Liver (tissue), 9 donors: ENCODE measurements around the gene CDCA4. TPM values are rescaled to one million over a fixed set of nuclear protein-coding genes. Genes with fewer than 3 reads are reported as not detected.

Source experiments
- DNase-seq: peaks from one replicate; pipeline ENCODE4 v3.0.0-alpha.2; 2017; ENCODE audit warnings: low spot score
- H3K27ac ChIP-seq, 2 donors: one replicate each; pipeline ENCODE4 v1.7.0; 2013; ENCODE audit warnings: inconsistent platforms in 2 of 2, low read length in 2 of 2, control low read depth in 1 of 2, low read depth in 1 of 2, mild to moderate bottlenecking in 1 of 2
- H3K27me3 ChIP-seq, 4 donors: one replicate each; pipeline versions ENCODE4 v1.6.1 to v1.7.0; 2013; ENCODE audit warnings: low read length in 3 of 4, inconsistent platforms in 1 of 4, mild to moderate bottlenecking in 1 of 4, moderate library complexity in 1 of 4; ENCODE audit not compliant: control insufficient read depth in 4 of 4, insufficient read depth in 4 of 4
- H3K36me3 ChIP-seq, 4 donors: one replicate each; pipeline versions ENCODE4 v1.6.1 to v1.7.0; 2013; ENCODE audit warnings: low read length in 3 of 4, mild to moderate bottlenecking in 3 of 4, low read depth in 1 of 4, moderate library complexity in 1 of 4; ENCODE audit not compliant: control insufficient read depth in 4 of 4, insufficient read depth in 3 of 4
- H3K4me1 ChIP-seq, 4 donors: one replicate each; pipeline versions ENCODE4 v1.6.1 to v1.7.0; 2013; ENCODE audit warnings: low read length in 3 of 4, mild to moderate bottlenecking in 3 of 4, moderate library complexity in 1 of 4; ENCODE audit not compliant: control insufficient read depth in 4 of 4, insufficient read depth in 4 of 4
- H3K4me3 ChIP-seq, 3 donors: one replicate each; pipeline versions ENCODE4 v1.6.1 to v1.7.0; 2013; ENCODE audit warnings: low read length in 3 of 3, control low read depth in 1 of 3, low read depth in 1 of 3, mild to moderate bottlenecking in 1 of 3
- H3K9ac ChIP-seq, 2 donors: one replicate each; pipeline ENCODE4 v1.7.0; 2013; ENCODE audit warnings: low read length in 2 of 2, mild to moderate bottlenecking in 2 of 2, moderate library complexity in 2 of 2, control low read depth in 1 of 2, low read depth in 1 of 2
- H3K9me3 ChIP-seq, 4 donors: one replicate each; pipeline versions ENCODE4 v1.6.1 to v1.7.0; 2013; ENCODE audit warnings: low read length in 3 of 4; ENCODE audit not compliant: control insufficient read depth in 4 of 4
- ATF3 ChIP-seq: IDR thresholded peaks from 2 replicates; pipeline ENCODE4 v1.6.1; 2016; ENCODE audit warnings: antibody characterized with exemption
- EGR1 ChIP-seq, 2 donors: IDR thresholded peaks; 2 replicates each; pipeline ENCODE4 v1.6.1; 2016 to 2018; ENCODE audit warnings: antibody characterized with exemption in 2 of 2, low read depth in 2 of 2
- FOXA1 ChIP-seq: IDR thresholded peaks from 2 replicates; pipeline ENCODE4 v1.6.1; 2016; ENCODE audit warnings: antibody characterized with exemption
- FOXA2 ChIP-seq: IDR thresholded peaks from 2 replicates; pipeline ENCODE4 v1.6.1; 2016; ENCODE audit warnings: antibody characterized with exemption
- GABPA ChIP-seq, 2 donors: IDR thresholded peaks in 1 of 2; conservative IDR thresholded peaks in 1 of 2; 2 replicates each; pipeline ENCODE4 v1.6.1; 2016; ENCODE audit warnings: antibody characterized with exemption in 2 of 2, mild to moderate bottlenecking in 1 of 2, moderate library complexity in 1 of 2
- HNF4A ChIP-seq, 2 donors: conservative IDR thresholded peaks; 2 replicates each; pipeline ENCODE4 v1.6.1; 2016; ENCODE audit warnings: antibody characterized with exemption in 2 of 2, mild to moderate bottlenecking in 2 of 2
- HNF4G ChIP-seq: IDR thresholded peaks from 2 replicates; pipeline ENCODE4 v1.6.1; 2016; ENCODE audit warnings: antibody characterized with exemption
- JUND ChIP-seq, 2 donors: IDR thresholded peaks; 2 replicates each; pipeline ENCODE4 v1.6.1; 2016; ENCODE audit warnings: antibody characterized with exemption in 2 of 2
- NR2F2 ChIP-seq: IDR thresholded peaks from 2 replicates; pipeline ENCODE4 v1.6.1; 2016; ENCODE audit warnings: antibody characterized with exemption
- RAD21 ChIP-seq, 2 donors: IDR thresholded peaks; 2 replicates each; pipeline ENCODE4 v1.6.1; 2016; ENCODE audit warnings: antibody characterized with exemption in 2 of 2, mild to moderate bottlenecking in 2 of 2
- RXRA ChIP-seq, 2 donors: IDR thresholded peaks; 2 replicates each; pipeline ENCODE4 v1.6.1; 2017 to 2018; ENCODE audit warnings: antibody characterized with exemption in 2 of 2, mild to moderate bottlenecking in 1 of 2
- SP1 ChIP-seq: IDR thresholded peaks from 2 replicates; pipeline ENCODE4 v1.6.1; 2018; ENCODE audit warnings: antibody characterized with exemption, mild to moderate bottlenecking
- TAF1 ChIP-seq: conservative IDR thresholded peaks from 2 replicates; pipeline ENCODE4 v1.6.1; 2016; ENCODE audit warnings: antibody characterized with exemption, mild to moderate bottlenecking
- YY1 ChIP-seq: IDR thresholded peaks from 2 replicates; pipeline ENCODE4 v1.6.1; 2016; ENCODE audit warnings: antibody characterized with exemption, mild to moderate bottlenecking
- WGBS: extraction: QIAGEN DNeasy Blood & Tissue Kit; methylation state at CpG from one replicate; pipeline ENCODE4 v1.1.7; 2013; 5-methylcytosine and 5-hydroxymethylcytosine counted together
- polyA plus RNA-seq, 2 donors: library from polyadenylated mRNA; stranded (reverse) in 1 of 2; unstranded in 1 of 2; fragments of 200-250 nt in 1 of 2; fragments of >200 nt in 1 of 2; fragmentation: Nextera tagmentation in 1 of 2; extraction: Ambion mirVana in 1 of 2; gene quantifications; one replicate each; pipeline versions ENCODE4 v1.2.1 to v1.2.3, GENCODE V29; 2013 to 2015
- total RNA-seq, 2 donors: library from RNA; depleted of rRNA; stranded (reverse); fragments of >200 nt; gene quantifications; one replicate each; pipeline ENCODE4 v1.2.3, GENCODE V29; 2014
- TF ChIP-seq, protein P1 (sequence below): fragments of 150-350 bp; IDR thresholded peaks from 2 replicates; pipeline ENCODE4 v1.5.1; 2017; ENCODE audit warnings: improper control_type of control experiment, low read depth, low read length; ENCODE audit not compliant: missing input control
- TF ChIP-seq, protein P2 (sequence below): IDR thresholded peaks from 2 replicates; pipeline ENCODE4 v1.6.1; 2016; ENCODE audit warnings: antibody characterized with exemption, mild to moderate bottlenecking
- TF ChIP-seq, protein P3 (sequence below): IDR thresholded peaks from 2 replicates; pipeline ENCODE4 v1.6.1; 2016; ENCODE audit warnings: antibody characterized with exemption
- TF ChIP-seq, protein P4 (sequence below): IDR thresholded peaks from 2 replicates; pipeline ENCODE4 v1.6.1; 2016; ENCODE audit warnings: antibody characterized with exemption
- donor health status: healthy.
- donor health status: healthy.
- donor health status: healthy.
- donor health status: healthy.
- donor health status: healthy.

CDCA4 gene
- total and polyA plus RNA-seq, 4 donors = 1.2 to 34.5 (median 2.7) TPM

GRCh38 chr14:105045710-105046326 lies 24.9 kb upstream of the CDCA4 start:
- Histone ChIP-seq H3K27me3 (no peaks in the 10 kb centered on the region), H3K36me3 (no peaks in the 10 kb centered on the region), H3K27ac (no peak overlapping the region), H3K9me3 (no peaks in the 10 kb centered on the region), H3K4me1 (peaks cover 0 to 3% (median 1%) of the 10 kb centered on the region in 4 donors), H3K4me3 (no peak overlapping the region), H3K9ac (no peak overlapping the region)
- TF ChIP-seq HNF4G (no peak), ATF3 (no peak), RAD21 (IDR thresholded peaks at IDR 0.05) (peak; percentile 90 to 93), NR2F2 (no peak), GABPA (IDR thresholded peaks at IDR 0.05 in 1 of 2, conservative IDR thresholded peaks at IDR 0.05 in 1 of 2) (no peak), HNF4A (conservative IDR thresholded peaks at IDR 0.05) (peak in 1 of 2 donors; percentile 5)
- TF ChIP-seq, protein P1, sequence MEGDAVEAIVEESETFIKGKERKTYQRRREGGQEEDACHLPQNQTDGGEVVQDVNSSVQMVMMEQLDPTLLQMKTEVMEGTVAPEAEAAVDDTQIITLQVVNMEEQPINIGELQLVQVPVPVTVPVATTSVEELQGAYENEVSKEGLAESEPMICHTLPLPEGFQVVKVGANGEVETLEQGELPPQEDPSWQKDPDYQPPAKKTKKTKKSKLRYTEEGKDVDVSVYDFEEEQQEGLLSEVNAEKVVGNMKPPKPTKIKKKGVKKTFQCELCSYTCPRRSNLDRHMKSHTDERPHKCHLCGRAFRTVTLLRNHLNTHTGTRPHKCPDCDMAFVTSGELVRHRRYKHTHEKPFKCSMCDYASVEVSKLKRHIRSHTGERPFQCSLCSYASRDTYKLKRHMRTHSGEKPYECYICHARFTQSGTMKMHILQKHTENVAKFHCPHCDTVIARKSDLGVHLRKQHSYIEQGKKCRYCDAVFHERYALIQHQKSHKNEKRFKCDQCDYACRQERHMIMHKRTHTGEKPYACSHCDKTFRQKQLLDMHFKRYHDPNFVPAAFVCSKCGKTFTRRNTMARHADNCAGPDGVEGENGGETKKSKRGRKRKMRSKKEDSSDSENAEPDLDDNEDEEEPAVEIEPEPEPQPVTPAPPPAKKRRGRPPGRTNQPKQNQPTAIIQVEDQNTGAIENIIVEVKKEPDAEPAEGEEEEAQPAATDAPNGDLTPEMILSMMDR = peak; percentile 100
- WGBS = 4% methylated on average over 42 of the region's 42 CpGs
- peak; percentile 96 for DNase-seq

DNA sequence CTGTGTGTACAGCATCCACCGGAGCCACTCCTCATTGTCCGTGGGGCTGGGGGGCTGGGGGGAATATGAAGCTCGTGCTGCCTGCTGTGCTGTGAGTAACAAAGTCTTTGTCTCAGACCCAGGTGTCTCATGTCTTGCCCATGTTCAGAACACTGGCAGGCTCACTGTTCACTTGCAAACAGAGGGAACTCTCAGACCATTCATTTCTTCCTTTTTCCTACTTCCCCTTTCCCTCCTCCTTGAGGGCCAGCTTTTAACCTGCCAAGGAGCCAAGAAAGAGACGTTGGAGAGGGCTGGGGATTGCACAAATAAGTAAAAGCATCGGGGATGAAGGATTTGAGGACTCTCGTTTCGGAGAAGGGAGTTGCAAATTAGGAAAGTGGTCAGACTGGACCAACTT lies 22.8 kb upstream of the CDCA4 start:
- no peaks in the 10 kb centered on the region for H3K27me3 ChIP-seq
- H3K36me3 ChIP-seq = no peaks in the 10 kb centered on the region
- no peak for DNase-seq
- no peak for TF ChIP-seq GABPA (IDR thresholded peaks at IDR 0.05 in 1 of 2, conservative IDR thresholded peaks at IDR 0.05 in 1 of 2)
- no peak for TF ChIP-seq YY1
- no peak for TF ChIP-seq EGR1 (IDR thresholded peaks at IDR 0.05; ENCODE audit: low read depth in 2 of 2)
- TF ChIP-seq NR2F2 = no peak
- TF ChIP-seq TAF1 = no peak
- TF ChIP-seq RXRA (IDR thresholded peaks at IDR 0.05) = no peak
- no peak for TF ChIP-seq RAD21 (IDR thresholded peaks at IDR 0.05)
- TF ChIP-seq FOXA1 = no peak
- TF ChIP-seq, protein P2, sequence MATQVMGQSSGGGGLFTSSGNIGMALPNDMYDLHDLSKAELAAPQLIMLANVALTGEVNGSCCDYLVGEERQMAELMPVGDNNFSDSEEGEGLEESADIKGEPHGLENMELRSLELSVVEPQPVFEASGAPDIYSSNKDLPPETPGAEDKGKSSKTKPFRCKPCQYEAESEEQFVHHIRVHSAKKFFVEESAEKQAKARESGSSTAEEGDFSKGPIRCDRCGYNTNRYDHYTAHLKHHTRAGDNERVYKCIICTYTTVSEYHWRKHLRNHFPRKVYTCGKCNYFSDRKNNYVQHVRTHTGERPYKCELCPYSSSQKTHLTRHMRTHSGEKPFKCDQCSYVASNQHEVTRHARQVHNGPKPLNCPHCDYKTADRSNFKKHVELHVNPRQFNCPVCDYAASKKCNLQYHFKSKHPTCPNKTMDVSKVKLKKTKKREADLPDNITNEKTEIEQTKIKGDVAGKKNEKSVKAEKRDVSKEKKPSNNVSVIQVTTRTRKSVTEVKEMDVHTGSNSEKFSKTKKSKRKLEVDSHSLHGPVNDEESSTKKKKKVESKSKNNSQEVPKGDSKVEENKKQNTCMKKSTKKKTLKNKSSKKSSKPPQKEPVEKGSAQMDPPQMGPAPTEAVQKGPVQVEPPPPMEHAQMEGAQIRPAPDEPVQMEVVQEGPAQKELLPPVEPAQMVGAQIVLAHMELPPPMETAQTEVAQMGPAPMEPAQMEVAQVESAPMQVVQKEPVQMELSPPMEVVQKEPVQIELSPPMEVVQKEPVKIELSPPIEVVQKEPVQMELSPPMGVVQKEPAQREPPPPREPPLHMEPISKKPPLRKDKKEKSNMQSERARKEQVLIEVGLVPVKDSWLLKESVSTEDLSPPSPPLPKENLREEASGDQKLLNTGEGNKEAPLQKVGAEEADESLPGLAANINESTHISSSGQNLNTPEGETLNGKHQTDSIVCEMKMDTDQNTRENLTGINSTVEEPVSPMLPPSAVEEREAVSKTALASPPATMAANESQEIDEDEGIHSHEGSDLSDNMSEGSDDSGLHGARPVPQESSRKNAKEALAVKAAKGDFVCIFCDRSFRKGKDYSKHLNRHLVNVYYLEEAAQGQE = no peak
- TF ChIP-seq HNF4A (conservative IDR thresholded peaks at IDR 0.05) = no peak
- no peak for TF ChIP-seq FOXA2
- TF ChIP-seq, protein P3, sequence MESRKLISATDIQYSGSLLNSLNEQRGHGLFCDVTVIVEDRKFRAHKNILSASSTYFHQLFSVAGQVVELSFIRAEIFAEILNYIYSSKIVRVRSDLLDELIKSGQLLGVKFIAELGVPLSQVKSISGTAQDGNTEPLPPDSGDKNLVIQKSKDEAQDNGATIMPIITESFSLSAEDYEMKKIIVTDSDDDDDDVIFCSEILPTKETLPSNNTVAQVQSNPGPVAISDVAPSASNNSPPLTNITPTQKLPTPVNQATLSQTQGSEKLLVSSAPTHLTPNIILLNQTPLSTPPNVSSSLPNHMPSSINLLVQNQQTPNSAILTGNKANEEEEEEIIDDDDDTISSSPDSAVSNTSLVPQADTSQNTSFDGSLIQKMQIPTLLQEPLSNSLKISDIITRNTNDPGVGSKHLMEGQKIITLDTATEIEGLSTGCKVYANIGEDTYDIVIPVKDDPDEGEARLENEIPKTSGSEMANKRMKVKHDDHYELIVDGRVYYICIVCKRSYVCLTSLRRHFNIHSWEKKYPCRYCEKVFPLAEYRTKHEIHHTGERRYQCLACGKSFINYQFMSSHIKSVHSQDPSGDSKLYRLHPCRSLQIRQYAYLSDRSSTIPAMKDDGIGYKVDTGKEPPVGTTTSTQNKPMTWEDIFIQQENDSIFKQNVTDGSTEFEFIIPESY = no peak
- no peak for TF ChIP-seq HNF4G
- TF ChIP-seq, protein P4, sequence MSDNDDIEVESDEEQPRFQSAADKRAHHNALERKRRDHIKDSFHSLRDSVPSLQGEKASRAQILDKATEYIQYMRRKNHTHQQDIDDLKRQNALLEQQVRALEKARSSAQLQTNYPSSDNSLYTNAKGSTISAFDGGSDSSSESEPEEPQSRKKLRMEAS = no peak
- TF ChIP-seq SP1 = no peak
- no peak for TF ChIP-seq ATF3
- TF ChIP-seq, protein P1 = no peak
- no peak for TF ChIP-seq JUND (IDR thresholded peaks at IDR 0.05)
- no peak overlapping the region for H3K9ac ChIP-seq
- no peak overlapping the region for H3K4me3 ChIP-seq
- 67% methylated on average over 7 of the region's 7 CpGs for WGBS
- peaks cover 0 to 3% (median 1%) of the 10 kb centered on the region in 4 donors for H3K4me1 ChIP-seq
- no peak overlapping the region for H3K27ac ChIP-seq
- no peaks in the 10 kb centered on the region for H3K9me3 ChIP-seq
